HG03378 (cell line): Measurements from ENCODE around the gene INSM1.
"Not testable (repeated sequence)": the region's sequence is repeated elsewhere in the genome, so short reads cannot be mapped to it uniquely, and the experiment has no call there.

Experiments
- ATAC-seq: cut with Tn5 transposase; IDR thresholded peaks from one replicate; pipeline ENCODE4 v1.9.1; 2021; ENCODE audit warnings: mild to moderate bottlenecking, moderate library complexity; ENCODE audit not compliant: unreplicated experiment

Gene INSM1, protein sequence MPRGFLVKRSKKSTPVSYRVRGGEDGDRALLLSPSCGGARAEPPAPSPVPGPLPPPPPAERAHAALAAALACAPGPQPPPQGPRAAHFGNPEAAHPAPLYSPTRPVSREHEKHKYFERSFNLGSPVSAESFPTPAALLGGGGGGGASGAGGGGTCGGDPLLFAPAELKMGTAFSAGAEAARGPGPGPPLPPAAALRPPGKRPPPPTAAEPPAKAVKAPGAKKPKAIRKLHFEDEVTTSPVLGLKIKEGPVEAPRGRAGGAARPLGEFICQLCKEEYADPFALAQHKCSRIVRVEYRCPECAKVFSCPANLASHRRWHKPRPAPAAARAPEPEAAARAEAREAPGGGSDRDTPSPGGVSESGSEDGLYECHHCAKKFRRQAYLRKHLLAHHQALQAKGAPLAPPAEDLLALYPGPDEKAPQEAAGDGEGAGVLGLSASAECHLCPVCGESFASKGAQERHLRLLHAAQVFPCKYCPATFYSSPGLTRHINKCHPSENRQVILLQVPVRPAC

DNA sequence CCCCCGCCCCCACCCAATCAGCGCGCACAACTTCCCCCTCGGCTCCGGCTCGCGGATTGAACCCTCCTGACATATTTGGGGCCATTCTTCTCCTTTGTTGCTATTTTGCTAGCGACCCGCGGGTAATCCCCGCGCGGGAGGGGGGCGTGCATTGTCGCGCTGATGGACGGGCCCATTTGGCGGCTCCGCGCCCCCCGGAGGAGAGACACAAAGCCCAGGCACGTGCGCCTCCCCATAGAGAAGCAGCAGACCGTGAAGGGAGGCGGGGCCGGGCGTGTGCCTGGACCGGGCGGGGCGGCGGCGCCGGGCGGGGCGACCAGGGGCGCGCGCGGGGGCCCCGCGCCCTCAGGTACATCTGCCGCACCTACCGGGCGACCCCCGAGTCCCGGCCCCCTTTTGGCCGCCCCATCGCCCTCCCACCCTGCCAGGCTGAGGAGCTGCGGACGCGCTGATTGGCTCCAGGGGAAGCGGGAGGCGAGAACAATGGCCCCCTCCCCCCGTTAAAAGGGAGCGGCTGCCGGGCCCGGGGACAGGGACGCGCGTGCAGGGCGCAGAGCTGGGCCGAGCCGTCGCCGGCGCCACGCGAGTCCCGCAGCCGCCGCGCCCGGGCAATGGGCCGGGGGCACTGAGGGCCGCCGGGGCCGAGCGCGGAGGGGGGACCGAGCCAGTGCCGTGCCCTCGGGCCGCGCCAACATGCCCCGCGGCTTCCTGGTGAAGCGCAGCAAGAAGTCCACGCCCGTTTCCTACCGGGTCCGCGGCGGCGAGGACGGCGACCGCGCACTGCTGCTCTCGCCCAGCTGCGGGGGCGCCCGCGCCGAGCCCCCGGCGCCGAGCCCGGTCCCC, at the start of gene INSM1:
INSM1 (plus strand) TSS at position 530 of the 843 bp plus-strand sequence; CDS start at position 694, 164 bp downstream.
- no peak for ATAC-seq

DNA sequence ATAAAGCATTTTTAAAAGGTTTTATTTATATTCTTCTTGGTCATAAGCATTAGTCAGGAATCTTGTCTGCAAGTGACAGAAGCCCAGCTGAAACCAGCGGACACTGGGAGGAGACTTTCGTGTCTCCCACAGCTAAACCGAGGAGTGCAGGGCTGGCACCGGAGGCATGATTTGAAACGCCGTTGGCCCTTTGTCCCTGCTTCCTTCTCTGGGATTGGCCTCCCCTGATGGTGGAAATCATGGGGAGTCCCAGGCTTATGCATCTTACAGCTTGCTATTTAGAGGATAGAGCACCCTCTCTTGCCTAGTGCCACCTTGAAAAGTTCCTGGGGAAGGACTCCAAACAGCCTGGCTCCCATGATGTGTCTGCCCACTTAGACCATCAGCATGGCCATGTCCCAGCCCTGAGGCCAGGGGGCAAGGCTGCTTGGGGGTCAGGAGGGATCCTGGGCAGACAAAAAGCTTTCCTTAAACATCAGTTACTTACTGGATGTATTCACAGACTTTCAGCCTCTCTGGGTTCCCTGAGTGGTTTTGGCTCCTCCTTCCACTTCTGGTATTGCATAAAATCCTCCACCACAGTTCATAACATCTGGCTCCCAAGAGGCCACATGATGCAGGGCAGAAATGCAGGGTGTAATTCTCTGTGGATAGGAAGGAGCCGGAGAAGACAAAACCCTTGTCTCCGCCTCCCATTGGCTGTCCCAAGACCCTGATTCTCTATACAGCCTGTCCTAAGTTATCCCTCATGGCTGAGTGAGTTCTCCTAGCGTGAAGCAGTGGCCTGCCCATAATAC, 49.3 kb upstream of the INSM1 start:
- ATAC-seq: no peak

DNA sequence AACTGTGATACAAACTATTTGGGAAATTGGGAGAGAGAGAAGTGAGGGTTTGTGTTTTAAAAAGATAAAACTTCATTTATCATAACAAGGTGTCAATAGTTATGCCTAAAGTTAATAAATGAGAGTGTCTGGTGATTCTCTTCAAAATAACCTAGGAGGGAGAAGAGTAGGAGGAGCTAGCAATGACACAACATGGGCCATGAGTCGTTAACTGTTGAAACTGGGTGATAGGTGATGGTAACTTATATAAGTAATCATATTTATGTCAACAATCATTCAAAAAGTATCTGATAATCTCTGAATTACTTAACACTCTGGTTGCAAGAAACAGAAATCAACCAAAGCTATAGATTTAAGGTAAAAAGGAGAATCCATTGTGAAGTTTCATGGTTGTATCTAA, 46.8 kb upstream of the INSM1 start:
- no peak for ATAC-seq

DNA sequence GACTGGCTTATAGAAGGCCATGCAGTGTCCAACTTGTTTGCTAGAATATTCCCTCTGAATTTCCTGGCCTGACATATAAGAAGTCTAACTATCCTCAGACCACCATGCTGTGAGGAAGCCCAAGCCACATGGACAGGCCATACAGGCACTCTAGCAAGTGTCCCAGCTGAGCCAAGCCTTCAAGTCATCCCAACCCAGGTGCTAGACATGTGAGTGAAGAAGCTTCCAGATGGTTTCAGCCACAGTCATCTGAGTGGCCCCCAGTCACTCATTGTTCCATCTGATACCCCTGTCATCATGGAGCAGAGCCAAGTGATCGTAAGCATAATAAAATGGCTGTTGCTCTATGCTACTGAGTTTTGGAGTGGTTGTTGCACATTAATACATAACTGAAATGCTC, 46.0 kb upstream of the INSM1 start:
- ATAC-seq: no peak

DNA sequence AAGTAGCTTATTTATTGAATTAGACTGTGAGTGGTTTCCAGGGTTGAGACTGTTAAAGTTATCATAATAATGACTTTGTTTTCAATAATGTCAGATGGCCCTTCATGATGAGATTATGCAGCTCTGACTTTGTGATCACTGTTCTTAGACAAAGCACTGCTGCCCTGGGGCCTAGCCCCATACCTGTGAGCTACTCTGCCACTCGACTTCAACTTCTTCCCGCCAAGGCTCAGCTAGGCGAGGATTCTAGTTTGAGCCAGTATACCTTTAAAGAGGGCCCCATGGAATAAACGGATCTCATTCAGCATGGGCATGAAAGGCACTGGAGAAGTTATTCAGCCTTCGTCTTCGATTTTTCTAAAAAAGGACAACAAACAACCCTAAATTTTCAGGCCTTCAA, 45.0 kb upstream of the INSM1 start:
- no peak for ATAC-seq

DNA sequence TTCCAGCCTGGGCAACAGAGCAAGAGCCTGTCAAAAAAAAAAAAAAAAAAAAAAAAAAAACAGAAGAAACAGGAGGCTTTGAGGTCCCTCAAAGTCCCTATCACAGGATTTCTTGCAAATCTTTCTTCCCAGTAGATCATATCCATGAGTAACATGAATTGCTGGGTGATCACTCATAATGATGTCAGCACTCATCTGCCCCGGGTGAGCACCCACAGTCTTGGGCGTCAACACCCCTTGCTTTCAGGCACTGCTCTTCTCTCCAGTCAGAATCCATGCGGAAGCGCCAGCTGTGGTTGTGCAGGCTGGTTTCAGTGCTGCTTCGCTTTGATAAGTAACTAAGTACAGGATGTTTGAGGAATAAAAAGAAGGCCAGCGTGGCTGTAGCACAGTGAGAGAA, 40.2 kb upstream of the INSM1 start:
- ATAC-seq: no peak

DNA sequence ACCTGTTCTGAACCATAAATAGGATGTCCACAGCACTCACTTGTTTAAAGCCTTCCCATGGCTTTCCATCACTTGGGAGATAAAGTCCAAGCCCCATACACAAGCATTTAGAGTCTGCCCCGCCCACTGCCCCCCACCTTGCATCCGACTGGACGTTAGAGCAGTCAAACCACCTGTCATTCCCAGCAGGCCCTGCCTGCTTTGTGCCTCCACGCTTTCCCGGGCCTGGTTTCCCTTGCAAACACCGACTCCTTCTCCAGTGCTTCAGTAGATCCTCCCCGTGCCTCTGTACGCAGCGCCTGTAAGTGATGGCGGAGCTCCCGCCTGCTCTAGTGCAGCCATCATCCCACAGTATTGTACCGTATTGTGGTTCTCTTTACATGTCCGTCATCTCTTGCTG, 38.3 kb upstream of the INSM1 start:
- ATAC-seq: no peak

DNA sequence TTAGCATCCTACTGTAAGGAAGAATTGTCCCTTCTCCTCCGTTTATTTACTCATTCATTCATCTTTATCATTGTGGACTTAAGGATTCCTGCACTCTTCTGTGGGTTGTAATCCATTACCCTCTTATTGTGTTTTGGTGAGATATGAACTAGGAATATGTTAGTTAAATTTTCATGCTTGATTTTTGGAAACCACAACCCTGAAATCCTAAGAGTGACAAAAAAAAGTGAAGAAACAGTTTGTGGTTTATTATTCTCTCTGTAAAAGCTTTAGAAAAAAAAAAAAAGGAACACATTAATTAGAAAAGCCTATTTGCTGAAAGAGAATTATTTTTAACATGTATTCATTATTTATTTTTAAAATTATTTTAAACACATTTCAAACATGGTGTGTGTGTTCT, 36.7 kb upstream of the INSM1 start:
- no peak for ATAC-seq

DNA sequence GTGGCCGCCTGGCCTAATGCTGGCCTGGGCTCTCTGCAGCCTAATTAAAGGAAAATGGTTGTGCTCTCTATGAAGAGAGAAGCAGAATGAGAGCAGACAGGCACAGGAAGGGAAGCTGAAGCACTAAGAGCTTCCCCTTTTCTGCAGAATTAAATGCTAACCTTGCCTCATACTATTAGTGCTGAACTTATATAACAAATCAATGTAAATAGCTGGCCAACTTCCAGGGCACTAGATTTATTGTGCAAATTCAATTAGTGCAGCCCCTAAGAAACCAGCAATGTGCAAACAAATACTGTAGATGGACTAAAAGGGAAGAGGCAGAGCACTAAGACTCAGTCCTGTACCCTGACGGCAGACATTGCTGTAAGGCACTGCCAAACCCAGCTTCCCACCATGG, 36.1 kb upstream of the INSM1 start:
- ATAC-seq: no peak

DNA sequence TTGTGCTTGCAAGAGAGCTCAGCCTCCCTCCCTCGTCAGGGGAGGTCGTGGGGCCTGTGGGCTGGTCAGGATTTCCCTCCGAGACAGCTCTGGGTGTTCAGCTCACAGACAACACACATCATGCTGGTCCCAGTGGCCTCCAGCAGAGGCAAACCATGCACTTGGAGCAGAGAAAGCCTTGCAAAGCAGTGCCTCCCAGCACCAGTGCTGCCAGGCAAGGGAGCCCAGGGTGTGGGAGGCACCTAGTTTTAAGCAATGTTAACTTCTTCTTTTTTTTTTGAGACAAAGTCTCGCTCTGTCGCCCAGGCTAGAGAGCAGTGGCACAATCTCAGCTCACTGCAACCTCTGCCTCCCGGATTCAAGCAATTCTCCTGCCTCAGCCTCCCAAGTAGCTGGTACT, 34.0 kb upstream of the INSM1 start:
- ATAC-seq: no peak

DNA sequence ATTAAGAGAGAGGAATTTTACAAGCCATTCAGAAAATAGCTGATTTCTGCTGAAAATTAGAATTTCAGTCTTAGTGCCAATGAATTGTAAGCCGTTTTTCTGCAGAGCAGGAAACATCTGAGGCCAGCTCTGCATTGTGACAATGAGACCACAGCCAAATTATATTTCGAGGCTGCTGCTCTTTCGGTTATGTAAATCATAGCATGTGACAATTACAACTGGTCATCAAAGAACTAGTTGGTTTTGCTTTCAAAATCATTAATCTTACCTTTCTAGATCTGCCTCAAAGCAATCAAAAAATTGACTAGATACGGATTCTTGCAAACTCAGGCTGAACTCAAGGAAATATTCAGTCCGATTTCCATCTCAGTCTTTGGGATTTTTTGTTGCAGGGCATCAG, 33.4 kb upstream of the INSM1 start:
- ATAC-seq: peak; percentile 90

DNA sequence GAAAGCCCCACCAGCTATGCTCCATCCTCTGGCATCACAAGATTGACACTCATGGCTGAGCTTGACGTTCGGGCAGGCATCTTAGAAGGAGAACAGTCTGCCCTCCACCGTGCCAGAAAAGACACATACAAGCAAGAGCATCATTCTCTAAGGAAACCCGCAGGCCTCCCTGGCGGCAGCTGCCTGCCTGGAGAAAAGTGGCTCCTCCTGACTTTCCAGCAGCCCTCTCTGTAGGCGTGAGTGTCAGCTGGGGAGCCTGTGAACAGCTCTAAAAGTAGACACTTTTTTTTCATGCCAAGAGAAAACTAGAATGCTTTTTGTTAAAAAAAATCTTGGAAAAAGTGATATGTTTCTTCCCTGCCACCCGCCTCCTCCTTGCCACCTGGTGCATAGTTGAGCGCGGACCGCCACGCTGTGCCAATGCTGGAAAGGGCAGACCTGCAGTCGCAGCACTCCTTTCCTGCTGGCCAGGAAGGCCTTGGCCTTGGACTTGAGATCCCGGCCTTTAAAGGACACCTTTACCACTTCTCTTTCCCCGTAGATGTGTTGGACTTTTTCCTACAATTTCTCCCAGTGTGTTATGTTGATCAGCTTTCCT, 29.7 kb upstream of the INSM1 start:
- no peak for ATAC-seq

DNA sequence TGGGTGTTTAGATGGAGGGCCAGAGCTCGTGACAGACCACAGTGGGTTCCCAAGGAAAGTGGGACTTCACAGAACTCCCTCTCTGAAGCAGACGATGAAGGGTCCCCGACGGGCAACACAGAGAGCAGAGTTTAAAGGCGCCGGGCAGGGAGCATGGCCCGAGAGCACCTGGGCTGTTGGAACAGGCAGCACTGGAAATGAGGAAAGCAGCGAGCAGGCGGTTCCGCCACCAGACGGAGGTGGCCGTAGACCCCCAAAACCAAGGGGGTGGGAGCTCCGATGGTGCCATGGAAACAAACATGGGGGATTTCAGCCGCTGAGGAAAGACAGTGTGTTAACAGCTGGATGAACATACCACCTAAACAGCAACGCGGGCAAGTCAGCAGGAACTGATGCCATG, 27.5 kb upstream of the INSM1 start:
- ATAC-seq: no peak

DNA sequence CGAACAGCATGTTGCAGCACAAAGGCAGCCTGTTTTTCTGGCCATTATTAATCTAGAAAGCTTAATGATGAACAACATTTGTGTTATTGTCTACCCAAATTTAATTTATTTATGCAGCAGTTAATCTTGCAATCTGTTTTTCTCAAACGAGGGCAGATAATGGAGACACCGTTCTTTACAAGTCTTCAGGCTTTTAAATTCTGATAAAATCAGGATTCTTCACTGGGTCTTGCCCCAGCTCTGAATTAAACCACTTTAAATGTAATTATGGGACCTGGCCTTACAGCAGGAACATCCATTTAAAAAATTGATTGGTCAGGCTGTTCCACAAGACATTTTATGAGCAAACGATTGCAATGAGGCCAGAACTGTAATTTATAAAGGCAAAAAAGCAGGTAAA, 26.5 kb upstream of the INSM1 start:
- ATAC-seq: no peak

DNA sequence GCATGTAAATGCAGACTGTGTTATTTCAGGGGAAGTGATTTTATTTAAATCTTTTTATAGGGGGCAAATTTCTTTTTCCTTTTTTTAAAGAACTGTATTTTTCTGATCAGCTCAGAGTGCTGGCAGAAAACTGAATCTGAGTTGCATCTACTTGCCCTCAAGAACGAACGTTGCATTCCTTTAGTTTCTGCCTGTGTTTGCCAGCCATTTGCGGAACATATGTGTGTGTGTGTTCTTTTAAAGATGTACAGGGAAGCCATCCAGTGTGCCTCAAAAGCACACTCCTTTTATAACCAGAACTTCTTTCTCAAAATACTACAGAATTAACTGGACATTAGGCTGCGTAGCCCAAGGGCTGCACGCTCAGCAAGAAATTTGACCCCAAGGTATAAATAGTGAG, 25.8 kb upstream of the INSM1 start:
- ATAC-seq: no peak

DNA sequence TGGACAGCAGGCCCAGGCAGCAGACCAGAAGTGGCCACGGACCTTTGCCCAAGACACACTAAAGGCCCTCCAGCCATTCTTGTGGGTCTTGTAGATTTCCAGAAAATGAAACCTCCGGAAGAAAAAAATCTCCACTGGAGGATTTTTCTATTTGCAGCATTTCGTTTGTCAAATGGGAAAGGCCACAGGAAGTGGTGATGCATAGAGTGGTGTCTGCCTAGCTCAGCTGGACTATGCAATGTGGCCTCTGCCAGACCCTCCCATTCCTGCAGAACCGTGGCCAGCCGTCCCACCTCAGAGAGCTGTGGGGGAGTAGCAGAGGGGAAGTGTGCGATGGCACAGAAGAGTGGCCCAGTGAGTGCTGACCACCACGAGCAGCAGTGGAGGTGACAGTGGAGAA, 24.0 kb upstream of the INSM1 start:
- no peak for ATAC-seq

DNA sequence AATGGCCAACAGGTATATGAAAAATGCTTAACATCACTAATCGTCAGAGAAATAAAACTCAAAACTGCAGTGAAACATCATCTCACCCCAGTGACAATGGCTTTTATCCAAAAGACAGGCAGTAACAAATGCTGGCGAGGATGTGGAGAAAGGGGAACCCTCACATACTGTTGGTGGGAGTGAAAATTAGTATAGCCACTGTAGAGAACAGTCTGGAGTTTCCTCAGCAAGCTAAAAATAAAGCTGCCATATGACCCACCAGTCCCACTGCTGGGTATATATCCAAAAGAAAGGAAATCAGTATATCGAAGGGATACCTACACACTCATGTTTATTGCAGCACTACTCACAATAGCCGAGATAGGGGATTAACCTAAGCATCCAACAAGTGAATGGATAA, 23.4 kb upstream of the INSM1 start:
- ATAC-seq: no peak

DNA sequence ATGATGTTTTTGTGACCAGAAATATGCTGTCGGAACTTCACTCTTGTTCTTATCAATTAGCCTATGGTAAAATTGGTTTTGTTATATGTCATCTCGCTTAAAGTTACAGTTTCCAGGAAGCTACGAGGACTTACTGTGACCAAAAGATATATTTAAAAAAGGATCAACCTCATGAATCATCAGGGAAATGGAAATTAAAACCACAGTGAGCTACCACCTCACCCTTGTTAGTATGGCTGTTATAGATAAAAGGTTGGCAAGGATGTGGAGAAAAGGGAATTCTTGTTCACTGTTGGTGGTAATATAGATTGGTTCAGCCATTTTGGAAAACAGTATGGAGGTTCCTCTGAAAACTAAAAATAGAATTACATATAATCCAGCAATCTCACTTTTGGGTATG, 14.3 kb upstream of the INSM1 start:
- no peak for ATAC-seq

DNA sequence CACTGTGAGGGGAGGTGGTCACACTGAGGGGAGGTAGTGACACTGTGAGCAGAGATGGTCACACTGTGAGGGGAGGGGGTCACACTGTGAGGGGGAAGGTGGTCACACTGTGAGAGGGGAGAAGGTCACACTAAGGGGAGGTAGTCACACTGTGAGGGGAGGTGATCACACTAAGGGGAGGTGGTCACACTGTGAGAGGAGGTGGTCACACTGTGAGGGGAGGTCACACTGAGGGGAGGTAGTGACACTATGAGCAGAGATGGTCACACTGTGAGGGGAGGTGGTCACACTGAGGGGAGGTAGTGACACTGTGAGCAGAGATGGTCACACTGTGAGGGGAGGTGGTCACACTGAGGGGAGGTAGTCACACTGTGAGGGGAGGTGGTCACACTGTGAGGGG, 12.4 kb upstream of the INSM1 start:
- ATAC-seq: not testable (repeated sequence)

DNA sequence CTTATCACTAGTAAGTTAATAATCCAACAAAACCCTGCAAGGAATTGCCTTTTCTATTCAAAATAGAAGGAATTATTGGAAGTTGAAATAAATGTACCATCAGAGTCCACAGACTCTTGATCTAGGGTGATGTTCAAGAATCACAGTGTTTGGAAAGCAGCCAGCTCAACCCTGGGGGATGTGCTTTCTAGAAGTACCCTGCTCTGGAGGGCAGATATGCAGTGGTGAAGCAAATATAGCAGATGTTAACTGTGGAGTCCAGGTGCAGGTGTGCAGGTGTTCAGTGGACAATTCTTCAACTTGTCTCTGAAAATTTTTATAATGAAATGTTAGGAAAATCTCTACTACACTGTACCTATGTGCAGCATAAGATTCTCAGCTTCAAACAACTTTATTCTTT, 9.1 kb upstream of the INSM1 start:
- ATAC-seq: no peak

DNA sequence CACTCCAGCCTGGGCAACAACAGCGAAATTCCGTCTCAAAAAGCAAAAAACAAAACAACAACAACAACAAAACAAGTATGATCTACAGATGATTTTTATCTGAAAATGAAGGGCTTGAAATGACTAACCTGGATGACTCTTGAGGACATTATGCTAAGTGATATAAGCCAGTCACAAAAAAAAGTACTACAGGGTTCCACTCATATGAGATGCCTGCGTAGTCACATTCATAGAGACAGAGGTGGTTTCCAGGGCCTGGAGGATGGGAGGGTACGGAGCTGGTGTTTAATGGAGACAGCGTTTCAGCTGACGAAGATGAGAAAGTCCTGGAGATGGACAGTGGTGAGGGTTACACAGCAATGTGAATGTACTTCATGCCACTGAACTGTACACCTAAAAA, 8.3 kb upstream of the INSM1 start:
- no peak for ATAC-seq
